Mesenchymal stem cell (in vitro differentiated cells and primary cell): ENCODE results near the gene SMIM41.

Experiments used
- DNase-seq: peaks from one replicate; pipeline ENCODE4 v3.0.0-alpha.2; 2013
- H2AFZ ChIP-seq: one replicate; pipeline ENCODE4 v1.6.1; 2013; ENCODE audit warnings: low read depth, mild to moderate bottlenecking, control low read depth, inconsistent platforms, low read length, moderate library complexity
- H2AK5ac ChIP-seq: 2 replicates; pipeline ENCODE4 v1.6.1; 2013; ENCODE audit warnings: low read length, moderate library complexity, mild to moderate bottlenecking, inconsistent platforms; ENCODE audit not compliant: severe bottlenecking
- H2BK120ac ChIP-seq: one replicate; pipeline ENCODE4 v1.6.1; 2013; ENCODE audit warnings: low read depth, mild to moderate bottlenecking, inconsistent platforms, low read length, moderate library complexity
- H2BK12ac ChIP-seq, 2 experiments: one replicate each; pipeline ENCODE4 v1.6.1; 2013; ENCODE audit warnings: inconsistent platforms in 2 of 2, low read length in 2 of 2, mild to moderate bottlenecking in 2 of 2, moderate library complexity in 2 of 2, control low read depth in 1 of 2
- H2BK15ac ChIP-seq: one replicate; pipeline ENCODE4 v1.6.1; 2013; ENCODE audit warnings: mild to moderate bottlenecking, low read depth, inconsistent platforms; ENCODE audit not compliant: poor library complexity, severe bottlenecking
- H2BK5ac ChIP-seq: 2 replicates; pipeline ENCODE4 v1.6.1; 2013; ENCODE audit warnings: low read depth, mild to moderate bottlenecking, low read length, control low read depth, inconsistent platforms; ENCODE audit not compliant: poor library complexity, severe bottlenecking
- H3K14ac ChIP-seq, 2 experiments: one replicate each; pipeline ENCODE4 v1.6.1; 2013; ENCODE audit warnings: inconsistent platforms in 2 of 2, low read length in 2 of 2, control low read depth in 1 of 2, mild to moderate bottlenecking in 1 of 2, moderate library complexity in 1 of 2
- H3K18ac ChIP-seq, 2 experiments: one replicate each; pipeline ENCODE4 v1.6.1; 2013; ENCODE audit warnings: inconsistent platforms in 2 of 2, low read length in 2 of 2, control low read depth in 1 of 2, low read depth in 1 of 2, mild to moderate bottlenecking in 1 of 2
- H3K23ac ChIP-seq, 2 experiments: one replicate each; pipeline ENCODE4 v1.6.1; 2013; ENCODE audit warnings: inconsistent platforms in 2 of 2, low read length in 2 of 2, mild to moderate bottlenecking in 2 of 2, moderate library complexity in 2 of 2, control low read depth in 1 of 2
- H3K27ac ChIP-seq: 2 replicates; pipeline ENCODE4 v1.5.1; 2013; ENCODE audit warnings: mild to moderate bottlenecking, moderate library complexity, low read length, control low read depth, inconsistent platforms; ENCODE audit not compliant: poor library complexity, severe bottlenecking
- H3K27me3 ChIP-seq, 2 experiments: 2 replicates each; pipeline versions ENCODE4 v1.6.1 to v1.7.0; 2013; ENCODE audit warnings: low read length in 2 of 2, mild to moderate bottlenecking in 2 of 2, moderate library complexity in 2 of 2, control low read depth in 1 of 2, inconsistent platforms in 1 of 2; ENCODE audit not compliant: control insufficient read depth in 1 of 2, insufficient read depth in 1 of 2
- H3K36me3 ChIP-seq, 2 experiments: 2 replicates each; pipeline versions ENCODE4 v1.6.1 to v1.7.0; 2013; ENCODE audit warnings: low read length in 2 of 2, control low read depth in 1 of 2, inconsistent platforms in 1 of 2, low read depth in 1 of 2, mild to moderate bottlenecking in 1 of 2; ENCODE audit not compliant: insufficient read depth in 2 of 2, control insufficient read depth in 1 of 2
- H3K4ac ChIP-seq, 2 experiments: one replicate each; pipeline ENCODE4 v1.6.1; 2013; ENCODE audit warnings: inconsistent platforms in 2 of 2, low read length in 2 of 2, mild to moderate bottlenecking in 2 of 2, moderate library complexity in 2 of 2, control low read depth in 1 of 2, low read depth in 1 of 2
- H3K4me1 ChIP-seq: 2 replicates; pipeline ENCODE4 v1.6.1; 2013; ENCODE audit warnings: low read depth, low read length, control low read depth; ENCODE audit not compliant: control insufficient read depth, insufficient read depth
- H3K4me2 ChIP-seq: 2 replicates; pipeline ENCODE4 v1.6.1; 2013; ENCODE audit warnings: low read length, mild to moderate bottlenecking, inconsistent platforms; ENCODE audit not compliant: poor library complexity, severe bottlenecking
- H3K4me3 ChIP-seq, 2 experiments: 2 replicates each; pipeline versions ENCODE4 v1.5.1 to v1.7.0; 2013; ENCODE audit warnings: low read length in 2 of 2, mild to moderate bottlenecking in 2 of 2, control low read depth in 1 of 2, low read depth in 1 of 2; ENCODE audit not compliant: insufficient read depth in 1 of 2
- H3K79me1 ChIP-seq: replicated peaks from 2 replicates; pipeline ENCODE4 v1.6.1; 2013; ENCODE audit warnings: mild to moderate bottlenecking, control low read depth, low read length, inconsistent platforms; ENCODE audit not compliant: poor library complexity, severe bottlenecking
- H3K9ac ChIP-seq: 2 replicates; pipeline ENCODE4 v1.7.0; 2013; ENCODE audit warnings: mild to moderate bottlenecking, low read length, moderate library complexity
- H3K9me3 ChIP-seq: 2 replicates; pipeline ENCODE4 v1.7.0; 2013; ENCODE audit warnings: mild to moderate bottlenecking, low read length; ENCODE audit not compliant: control insufficient read depth
- H4K8ac ChIP-seq: one replicate; pipeline ENCODE4 v1.6.1; 2013; ENCODE audit warnings: inconsistent platforms, mild to moderate bottlenecking, low read length, moderate library complexity
- H4K91ac ChIP-seq: one replicate; pipeline ENCODE4 v1.6.1; 2013; ENCODE audit warnings: mild to moderate bottlenecking, low read length, inconsistent platforms
- WGBS: methylation state at CpG from one replicate; pipeline ENCODE4 v1.1.7; 2013; ENCODE audit warnings: mixed read lengths; 5-methylcytosine and 5-hydroxymethylcytosine counted together

The SMIM41 gene

GRCh38 chr12:52070185-52070925 lies 9.1 kb upstream of the SMIM41 start:
- Histone ChIP-seq H3K27ac (peak overlapping the region; percentile 6), H3K18ac (peak overlapping the region; percentile 70 to 76), H3K9me3 (no peaks in the 10 kb centered on the region), H2BK15ac (peak overlapping the region; percentile 12), H2BK5ac (peak overlapping the region; percentile 38), H3K4me2 (peak overlapping the region; percentile 37), H3K27me3 (peaks cover 0 to 8% of the 10 kb centered on the region in 2 experiments), H3K4me1 (peaks cover 22% of the 10 kb centered on the region), H4K91ac (peak overlapping the region; percentile 78), H3K14ac (peak overlapping the region in 1 of 2 experiments; percentile 64), H2BK12ac (peak overlapping the region in 1 of 2 experiments; percentile 35), H3K23ac (peak overlapping the region in 1 of 2 experiments; percentile 14), H2AK5ac (no peak overlapping the region), H3K4me3 (peak overlapping the region; percentile 86 to 100), H3K79me1 (peaks cover 12% of the 10 kb centered on the region), H2AFZ (peak overlapping the region; percentile 21), H2BK120ac (no peak overlapping the region), H3K9ac (peak overlapping the region; percentile 98), H3K4ac (peak overlapping the region in 1 of 2 experiments; percentile 76), H3K36me3 (peaks cover 25 to 31% of the 10 kb centered on the region in 2 experiments), H4K8ac (peak overlapping the region; percentile 87)
- 12% methylated on average over 25 of the region's 37 CpGs for WGBS
- DNase-seq, result peak; percentile 59

DNA sequence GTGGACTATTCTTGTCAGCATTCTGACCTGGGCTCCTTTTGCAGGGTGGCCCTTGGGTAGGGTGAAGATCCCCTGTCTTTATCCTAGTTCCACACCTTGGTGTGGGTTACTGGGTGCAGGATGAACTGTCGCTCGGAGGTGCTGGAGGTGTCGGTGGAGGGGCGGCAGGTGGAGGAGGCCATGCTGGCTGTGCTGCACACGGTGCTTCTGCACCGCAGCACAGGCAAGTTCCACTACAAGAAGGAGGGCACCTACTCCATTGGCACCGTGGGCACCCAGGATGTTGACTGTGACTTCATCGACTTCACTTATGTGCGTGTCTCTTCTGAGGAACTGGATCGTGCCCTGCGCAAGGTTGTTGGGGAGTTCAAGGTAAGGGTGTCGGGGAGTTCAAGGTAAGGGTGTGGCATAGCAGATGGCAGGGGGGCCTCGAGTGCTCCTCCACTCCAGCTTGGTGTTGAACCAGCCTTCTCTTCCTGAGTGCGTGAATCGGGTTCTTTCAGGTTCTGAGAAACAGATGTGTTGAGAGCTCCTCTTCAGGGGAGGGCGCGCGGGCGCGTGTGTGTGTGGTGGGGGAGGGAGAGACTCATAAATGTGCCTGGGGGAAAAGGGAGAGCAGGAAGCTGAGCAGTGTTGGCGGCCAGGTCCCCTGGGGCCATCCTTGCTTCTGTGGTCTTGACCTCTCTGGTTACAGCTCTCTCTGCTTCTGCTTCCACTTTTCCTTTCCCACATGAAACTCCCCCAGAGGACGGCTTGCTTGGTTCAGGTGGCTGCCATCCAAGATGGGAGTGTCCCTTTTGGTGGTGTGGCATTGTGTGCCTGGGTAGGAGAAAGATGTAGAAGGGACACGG lies 5.7 kb upstream of the SMIM41 start:
- H2BK15ac ChIP-seq, result no peak overlapping the region
- no peak overlapping the region for H3K9ac ChIP-seq
- H3K36me3 ChIP-seq, result peaks cover 55 to 63% of the 10 kb centered on the region in 2 experiments
- peak overlapping the region in 1 of 2 experiments; percentile 12 for H3K4me3 ChIP-seq
- H3K4me2 ChIP-seq, result no peak overlapping the region
- H2BK12ac ChIP-seq, result peak overlapping the region in 1 of 2 experiments; percentile 37
- H3K4ac ChIP-seq, result no peak overlapping the region
- 89% methylated on average over 17 of the region's 23 CpGs for WGBS
- H2BK120ac ChIP-seq, result no peak overlapping the region
- H3K18ac ChIP-seq, result peak overlapping the region in 1 of 2 experiments; percentile 28
- peak overlapping the region in 1 of 2 experiments; percentile 66 for H3K14ac ChIP-seq
- H3K4me1 ChIP-seq, result peaks cover 25% of the 10 kb centered on the region
- no peaks in the 10 kb centered on the region for H3K9me3 ChIP-seq
- H4K91ac ChIP-seq, result no peak overlapping the region
- H3K27ac ChIP-seq, result no peak overlapping the region
- H2AK5ac ChIP-seq, result no peak overlapping the region
- H2BK5ac ChIP-seq, result no peak overlapping the region
- H3K27me3 ChIP-seq, result no peaks in the 10 kb centered on the region
- no peak overlapping the region for H2AFZ ChIP-seq
- H3K23ac ChIP-seq, result peak overlapping the region in 1 of 2 experiments; percentile 23
- peak; percentile 80 for DNase-seq
- no peak overlapping the region for H4K8ac ChIP-seq
- peaks cover 36% of the 10 kb centered on the region for H3K79me1 ChIP-seq

DNA sequence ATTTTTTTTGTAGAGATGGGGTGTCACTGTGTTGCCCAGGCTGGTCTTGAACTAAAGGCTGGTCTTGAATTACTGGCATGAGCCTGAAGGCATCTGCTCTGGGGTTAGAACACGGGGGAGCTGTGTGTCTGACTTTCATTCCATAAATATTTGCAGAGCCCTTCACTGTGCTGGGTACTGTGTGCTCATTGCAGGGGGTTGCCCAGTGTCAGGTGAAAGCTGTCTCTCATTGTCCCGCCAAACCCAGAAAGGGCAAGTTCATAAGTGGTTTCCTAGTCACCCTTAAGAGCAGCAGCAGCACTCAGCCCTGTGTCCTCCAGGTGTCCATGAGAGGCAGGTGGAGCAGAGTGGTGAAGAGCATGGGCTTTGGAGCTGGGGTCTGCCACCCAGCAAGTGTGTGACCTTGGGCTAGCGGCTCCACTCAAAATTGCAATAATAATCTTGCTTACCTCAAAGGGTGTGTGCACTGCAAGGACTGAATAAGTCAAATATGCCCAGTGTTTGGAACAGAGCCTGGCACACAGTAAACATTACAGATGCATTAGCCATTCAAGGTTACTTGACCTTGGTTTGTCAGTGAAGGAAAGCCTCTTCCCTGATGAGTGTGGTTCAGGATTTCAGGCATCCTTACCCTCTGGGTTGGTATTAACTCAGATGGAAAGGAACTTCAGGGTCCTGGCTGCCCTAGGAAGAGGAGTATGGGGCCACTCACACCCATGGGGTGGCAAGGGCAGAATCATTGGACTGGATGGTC lies 4.4 kb upstream of the SMIM41 start:
- H2BK120ac ChIP-seq, result no peak overlapping the region
- no peak overlapping the region for H3K14ac ChIP-seq
- 89% methylated on average over 3 of the region's 3 CpGs for WGBS
- no peak overlapping the region for H3K9ac ChIP-seq
- no peak overlapping the region for H4K91ac ChIP-seq
- H3K4me2 ChIP-seq, result no peak overlapping the region
- H3K36me3 ChIP-seq, result peaks cover 68 to 69% of the 10 kb centered on the region in 2 experiments
- H3K27me3 ChIP-seq, result no peaks in the 10 kb centered on the region
- H3K4me1 ChIP-seq, result peaks cover 22% of the 10 kb centered on the region
- H4K8ac ChIP-seq, result no peak overlapping the region
- no peaks in the 10 kb centered on the region for H3K9me3 ChIP-seq
- no peak overlapping the region for H2AK5ac ChIP-seq
- no peak overlapping the region for H3K23ac ChIP-seq
- no peak overlapping the region for H2BK12ac ChIP-seq
- no peak overlapping the region for H2BK15ac ChIP-seq
- H3K79me1 ChIP-seq, result peaks cover 48% of the 10 kb centered on the region
- no peak overlapping the region for H3K4me3 ChIP-seq
- DNase-seq, result no peak
- no peak overlapping the region for H2AFZ ChIP-seq
- no peak overlapping the region for H3K27ac ChIP-seq
- H3K4ac ChIP-seq, result no peak overlapping the region
- H3K18ac ChIP-seq, result no peak overlapping the region
- H2BK5ac ChIP-seq, result no peak overlapping the region
